GM12892 (cell line): ENCODE measurements around the gene DIPK2B.

Experiments
- POLR2A ChIP-seq: IDR thresholded peaks from 2 replicates; pipeline ENCODE4 v1.6.1; 2011; ENCODE audit warnings: low read depth, low read length, control low read depth
- POLR2AphosphoS5 ChIP-seq: IDR thresholded peaks from 2 replicates; pipeline ENCODE4 v1.6.1; 2011; ENCODE audit warnings: low read depth, low read length, control low read depth

DNA sequence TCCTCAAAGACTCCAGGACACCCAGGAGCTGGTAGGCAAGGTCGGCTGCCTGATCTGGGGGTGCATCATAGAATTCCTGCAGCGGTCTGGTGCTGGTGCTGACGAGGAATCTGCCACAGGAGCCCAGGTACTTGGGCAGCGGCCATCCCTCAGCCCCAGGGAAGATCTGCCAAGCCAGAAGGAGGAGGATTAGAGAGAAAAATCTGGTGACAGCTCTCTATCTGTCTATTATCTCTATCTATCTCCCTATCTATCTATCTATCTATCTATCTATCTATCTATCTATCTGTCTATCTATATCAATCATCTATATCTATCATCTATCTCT lies 46.7 kb downstream of the DIPK2B start:
- TF ChIP-seq POLR2A, result no peak
- TF ChIP-seq POLR2AphosphoS5, result no peak
